Measurements from ENCODE around the gene CHPF.

Gene CHPF

DNA sequence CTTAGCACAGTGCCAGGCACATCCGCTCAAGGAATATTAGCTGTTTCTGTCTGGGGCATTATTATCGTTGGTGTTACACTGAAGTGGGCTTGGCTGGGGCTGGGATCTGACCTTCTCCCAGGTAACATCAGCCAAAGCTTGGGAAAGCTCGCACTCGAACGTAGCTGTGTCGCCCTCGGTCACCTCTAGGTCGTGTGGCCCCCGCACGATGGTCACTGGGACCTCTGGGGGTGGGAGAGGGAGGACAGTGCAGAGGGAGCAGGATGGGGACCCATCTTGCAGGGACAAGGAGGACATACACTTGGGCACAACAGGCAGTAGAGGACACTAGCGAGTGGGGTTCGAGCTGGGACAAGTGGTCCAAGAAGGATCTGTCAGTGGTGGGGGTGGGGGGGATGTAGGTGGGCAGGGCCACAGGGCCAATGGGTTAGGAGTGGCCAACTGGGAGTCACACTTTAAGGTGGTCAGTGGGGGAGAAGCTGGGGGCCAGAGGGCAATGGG lies 9.9 kb upstream of the CHPF start:
- H3K4me1 ChIP-seq (ENCODE audit: control insufficient read depth, insufficient read depth, low read length), result peaks cover 3% of the 10 kb centered on the region; the same call in 1 of the 2 replicates
- no peak overlapping the region for H3K27ac ChIP-seq (ENCODE audit: extremely low read depth, low read depth, low read length)
- no peak overlapping the region for H3K4me3 ChIP-seq (ENCODE audit: low read depth, low read length)
- POLR2A ChIA-PET, result interaction anchor here (3.4 kb wide), 1 partner anchor 8 kb away, joined by 25 read pairs; no protein-coding TSS in a partner anchor
- H3K36me3 ChIP-seq (ENCODE audit: control insufficient read depth in 2 of 2, insufficient read depth in 1 of 2, low read length in 2 of 2), result peaks cover 0 to 28% of the 10 kb centered on the region in 2 experiments; a peak in 1 of 3 replicates
- TF ChIP-seq, protein P1, sequence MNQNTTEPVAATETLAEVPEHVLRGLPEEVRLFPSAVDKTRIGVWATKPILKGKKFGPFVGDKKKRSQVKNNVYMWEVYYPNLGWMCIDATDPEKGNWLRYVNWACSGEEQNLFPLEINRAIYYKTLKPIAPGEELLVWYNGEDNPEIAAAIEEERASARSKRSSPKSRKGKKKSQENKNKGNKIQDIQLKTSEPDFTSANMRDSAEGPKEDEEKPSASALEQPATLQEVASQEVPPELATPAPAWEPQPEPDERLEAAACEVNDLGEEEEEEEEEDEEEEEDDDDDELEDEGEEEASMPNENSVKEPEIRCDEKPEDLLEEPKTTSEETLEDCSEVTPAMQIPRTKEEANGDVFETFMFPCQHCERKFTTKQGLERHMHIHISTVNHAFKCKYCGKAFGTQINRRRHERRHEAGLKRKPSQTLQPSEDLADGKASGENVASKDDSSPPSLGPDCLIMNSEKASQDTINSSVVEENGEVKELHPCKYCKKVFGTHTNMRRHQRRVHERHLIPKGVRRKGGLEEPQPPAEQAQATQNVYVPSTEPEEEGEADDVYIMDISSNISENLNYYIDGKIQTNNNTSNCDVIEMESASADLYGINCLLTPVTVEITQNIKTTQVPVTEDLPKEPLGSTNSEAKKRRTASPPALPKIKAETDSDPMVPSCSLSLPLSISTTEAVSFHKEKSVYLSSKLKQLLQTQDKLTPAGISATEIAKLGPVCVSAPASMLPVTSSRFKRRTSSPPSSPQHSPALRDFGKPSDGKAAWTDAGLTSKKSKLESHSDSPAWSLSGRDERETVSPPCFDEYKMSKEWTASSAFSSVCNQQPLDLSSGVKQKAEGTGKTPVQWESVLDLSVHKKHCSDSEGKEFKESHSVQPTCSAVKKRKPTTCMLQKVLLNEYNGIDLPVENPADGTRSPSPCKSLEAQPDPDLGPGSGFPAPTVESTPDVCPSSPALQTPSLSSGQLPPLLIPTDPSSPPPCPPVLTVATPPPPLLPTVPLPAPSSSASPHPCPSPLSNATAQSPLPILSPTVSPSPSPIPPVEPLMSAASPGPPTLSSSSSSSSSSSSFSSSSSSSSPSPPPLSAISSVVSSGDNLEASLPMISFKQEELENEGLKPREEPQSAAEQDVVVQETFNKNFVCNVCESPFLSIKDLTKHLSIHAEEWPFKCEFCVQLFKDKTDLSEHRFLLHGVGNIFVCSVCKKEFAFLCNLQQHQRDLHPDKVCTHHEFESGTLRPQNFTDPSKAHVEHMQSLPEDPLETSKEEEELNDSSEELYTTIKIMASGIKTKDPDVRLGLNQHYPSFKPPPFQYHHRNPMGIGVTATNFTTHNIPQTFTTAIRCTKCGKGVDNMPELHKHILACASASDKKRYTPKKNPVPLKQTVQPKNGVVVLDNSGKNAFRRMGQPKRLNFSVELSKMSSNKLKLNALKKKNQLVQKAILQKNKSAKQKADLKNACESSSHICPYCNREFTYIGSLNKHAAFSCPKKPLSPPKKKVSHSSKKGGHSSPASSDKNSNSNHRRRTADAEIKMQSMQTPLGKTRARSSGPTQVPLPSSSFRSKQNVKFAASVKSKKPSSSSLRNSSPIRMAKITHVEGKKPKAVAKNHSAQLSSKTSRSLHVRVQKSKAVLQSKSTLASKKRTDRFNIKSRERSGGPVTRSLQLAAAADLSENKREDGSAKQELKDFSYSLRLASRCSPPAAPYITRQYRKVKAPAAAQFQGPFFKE (tag by site-specific recombination; IDR thresholded peaks at IDR 0.05; ENCODE audit: borderline replicate concordance), result no peak
- no peak for TF ChIP-seq ZNF341 (tag by site-specific recombination; IDR thresholded peaks at IDR 0.05; ENCODE audit: low read depth)
- TF ChIP-seq ZFP69B (tag by site-specific recombination; IDR thresholded peaks at IDR 0.05), result no peak
- no peak for TF ChIP-seq KLF9 (tag by site-specific recombination; IDR thresholded peaks at IDR 0.05; ENCODE audit: low read depth)
- no peak for TF ChIP-seq ZNF223 (tag by site-specific recombination; IDR thresholded peaks at IDR 0.05)
- TF ChIP-seq RBAK (tag by site-specific recombination; IDR thresholded peaks at IDR 0.05), result no peak
- TF ChIP-seq, protein P2, sequence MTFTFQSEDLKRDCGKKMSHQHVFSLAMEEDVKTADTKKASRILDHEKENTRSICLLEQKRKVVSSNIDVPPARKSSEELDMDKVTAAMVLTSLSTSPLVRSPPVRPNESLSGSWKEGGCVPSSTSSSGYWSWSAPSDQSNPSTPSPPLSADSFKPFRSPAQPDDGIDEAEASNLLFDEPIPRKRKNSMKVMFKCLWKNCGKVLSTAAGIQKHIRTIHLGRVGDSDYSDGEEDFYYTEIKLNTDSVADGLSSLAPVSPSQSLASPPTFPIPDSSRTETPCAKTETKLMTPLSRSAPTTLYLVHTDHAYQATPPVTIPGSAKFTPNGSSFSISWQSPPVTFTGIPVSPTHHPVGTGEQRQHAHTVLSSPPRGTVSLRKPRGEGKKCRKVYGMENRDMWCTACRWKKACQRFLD (tag by site-specific recombination; IDR thresholded peaks at IDR 0.05), result no peak
- TF ChIP-seq ZNF239 (tag by site-specific recombination; IDR thresholded peaks at IDR 0.05), result no peak
- no peak for TF ChIP-seq ZFP37 (tag by site-specific recombination; IDR thresholded peaks at IDR 0.05)
- TF ChIP-seq, protein P3, sequence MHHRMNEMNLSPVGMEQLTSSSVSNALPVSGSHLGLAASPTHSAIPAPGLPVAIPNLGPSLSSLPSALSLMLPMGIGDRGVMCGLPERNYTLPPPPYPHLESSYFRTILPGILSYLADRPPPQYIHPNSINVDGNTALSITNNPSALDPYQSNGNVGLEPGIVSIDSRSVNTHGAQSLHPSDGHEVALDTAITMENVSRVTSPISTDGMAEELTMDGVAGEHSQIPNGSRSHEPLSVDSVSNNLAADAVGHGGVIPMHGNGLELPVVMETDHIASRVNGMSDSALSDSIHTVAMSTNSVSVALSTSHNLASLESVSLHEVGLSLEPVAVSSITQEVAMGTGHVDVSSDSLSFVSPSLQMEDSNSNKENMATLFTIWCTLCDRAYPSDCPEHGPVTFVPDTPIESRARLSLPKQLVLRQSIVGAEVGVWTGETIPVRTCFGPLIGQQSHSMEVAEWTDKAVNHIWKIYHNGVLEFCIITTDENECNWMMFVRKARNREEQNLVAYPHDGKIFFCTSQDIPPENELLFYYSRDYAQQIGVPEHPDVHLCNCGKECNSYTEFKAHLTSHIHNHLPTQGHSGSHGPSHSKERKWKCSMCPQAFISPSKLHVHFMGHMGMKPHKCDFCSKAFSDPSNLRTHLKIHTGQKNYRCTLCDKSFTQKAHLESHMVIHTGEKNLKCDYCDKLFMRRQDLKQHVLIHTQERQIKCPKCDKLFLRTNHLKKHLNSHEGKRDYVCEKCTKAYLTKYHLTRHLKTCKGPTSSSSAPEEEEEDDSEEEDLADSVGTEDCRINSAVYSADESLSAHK (tag by site-specific recombination; IDR thresholded peaks at IDR 0.05), result no peak
- no peak for TF ChIP-seq ZNF548 (tag by site-specific recombination; IDR thresholded peaks at IDR 0.05)
- no peak for TF ChIP-seq ZNF777 (tag by site-specific recombination; IDR thresholded peaks at IDR 0.05; ENCODE audit: borderline replicate concordance)
- TF ChIP-seq ZNF521 (tag by site-specific recombination; IDR thresholded peaks at IDR 0.05), result no peak
- TF ChIP-seq ZNF670 (tag by site-specific recombination; IDR thresholded peaks at IDR 0.05; ENCODE audit: low read depth), result no peak
- H3K9me3 ChIP-seq (ENCODE audit: control insufficient read depth, insufficient read depth, low read depth, low read length), result no peaks in the 10 kb centered on the region
- CTCF ChIA-PET, result interaction anchor here (1.1 kb wide), 1 partner anchor 89 kb away, joined by 3 read pairs; no protein-coding TSS in a partner anchor

DNA sequence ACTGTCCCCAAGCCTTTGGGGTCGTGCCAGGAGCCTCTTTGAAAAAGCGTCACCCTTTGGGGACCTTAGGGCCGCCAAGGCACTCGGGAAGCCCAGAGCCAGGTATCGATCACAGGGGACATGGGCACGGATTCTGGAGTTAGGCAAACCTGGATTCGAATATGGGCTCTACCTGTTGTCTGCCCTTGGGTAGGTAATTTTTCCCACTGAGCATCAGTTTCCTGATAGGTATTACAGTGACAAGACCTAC lies 9.5 kb upstream of the CHPF start:
- H3K36me3 ChIP-seq (ENCODE audit: control insufficient read depth in 2 of 2, insufficient read depth in 1 of 2, low read length in 2 of 2), result peaks cover 0 to 24% of the 10 kb centered on the region in 2 experiments; a peak in 1 of 3 replicates
- no peaks in the 10 kb centered on the region for H3K9me3 ChIP-seq (ENCODE audit: control insufficient read depth, insufficient read depth, low read depth, low read length)
- POLR2A ChIA-PET, result interaction anchor here (0.9 to 3.4 kb wide), 6 partner anchors 9 to 55 kb away, joined by 3 to 25 read pairs (median 6); partner anchors contain the start of genes CHPF, GMPPA, OBSL1 and TMEM198
- peaks cover 3% of the 10 kb centered on the region; the same call in 1 of the 2 replicates for H3K4me1 ChIP-seq (ENCODE audit: control insufficient read depth, insufficient read depth, low read length)
- no peak overlapping the region for H3K27ac ChIP-seq (ENCODE audit: extremely low read depth, low read depth, low read length)
- TF ChIP-seq PBX3 (CRISPR knock-in tag; IDR thresholded peaks at IDR 0.05) (no peak), HOXC10 (CRISPR knock-in tag; IDR thresholded peaks at IDR 0.05) (0 out of 2 replicates have a peak, but pooled peaks have one; percentile 12), SCRT2 (tag by site-specific recombination; IDR thresholded peaks at IDR 0.05) (peak; percentile 39; the same call in 1 of the 2 replicates), ZNF292 (tag by site-specific recombination; IDR thresholded peaks at IDR 0.05; ENCODE audit: borderline replicate concordance, low read depth) (no peak)
- no peak overlapping the region for H3K4me3 ChIP-seq (ENCODE audit: low read depth, low read length)
- CTCF ChIA-PET, result interaction anchor here (1.1 to 2.8 kb wide), 3 partner anchors 11 to 92 kb away, joined by 3 to 14 read pairs (median 3); no protein-coding TSS in a partner anchor

Measured in HEK293 (cell line).